Choroid plexus epithelial cell (primary cell): ENCODE results near the gene MAFG.

ENCODE experiments used
- DNase-seq: peaks from one replicate; pipeline ENCODE4 v3.0.0-alpha.2; 2010; ENCODE audit warnings: low read depth
- H3K4me3 ChIP-seq: 2 replicates; pipeline ENCODE4 v1.5.1; 2011; ENCODE audit warnings: low read depth, mild to moderate bottlenecking, control low read depth, low read length, moderate library complexity
- TF ChIP-seq, protein P1 (sequence below): conservative IDR thresholded peaks from 2 replicates; pipeline ENCODE4 v1.5.1; 2011; ENCODE audit warnings: low read depth, mild to moderate bottlenecking, control low read depth, inconsistent platforms, low read length, moderate library complexity

MAFG gene

DNA sequence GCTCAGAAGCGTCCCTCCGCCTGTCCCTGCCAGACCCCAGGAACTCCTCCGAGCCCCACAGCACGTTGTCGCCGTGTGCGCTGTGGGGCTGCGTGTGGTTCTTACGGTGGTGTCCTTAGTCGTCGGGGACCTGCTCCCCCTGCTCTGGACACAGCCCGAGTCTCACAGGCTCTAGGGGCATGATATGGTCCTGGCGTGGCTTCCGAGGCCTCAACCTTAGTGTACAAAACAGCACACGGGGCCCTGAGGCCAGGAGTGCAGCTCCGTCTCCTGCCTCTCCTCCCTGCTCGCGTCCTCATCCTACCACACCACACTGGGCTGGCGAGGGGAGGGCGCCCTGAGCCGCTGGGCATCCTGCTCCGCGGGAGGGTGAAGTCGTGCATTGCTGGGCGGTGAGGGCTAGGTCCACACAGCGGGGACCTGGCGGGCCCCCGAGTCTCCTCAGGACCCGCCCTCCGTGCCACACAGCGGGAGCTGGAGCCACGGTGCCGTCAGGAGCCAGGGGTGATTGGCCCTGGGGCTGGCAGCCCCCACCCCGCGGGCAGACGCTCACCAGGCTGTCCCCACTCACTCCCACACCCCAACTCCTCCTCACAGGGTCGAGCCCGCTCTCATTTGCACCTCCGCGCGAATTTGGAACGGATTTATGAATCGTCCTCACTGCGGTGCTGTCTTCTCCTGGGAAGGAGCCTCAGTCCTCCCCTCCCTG is 1.2 kb upstream of the MAFG start:
- DNase-seq: no peak
- H3K4me3 ChIP-seq: peak overlapping the region; percentile 77
- TF ChIP-seq, protein P1, sequence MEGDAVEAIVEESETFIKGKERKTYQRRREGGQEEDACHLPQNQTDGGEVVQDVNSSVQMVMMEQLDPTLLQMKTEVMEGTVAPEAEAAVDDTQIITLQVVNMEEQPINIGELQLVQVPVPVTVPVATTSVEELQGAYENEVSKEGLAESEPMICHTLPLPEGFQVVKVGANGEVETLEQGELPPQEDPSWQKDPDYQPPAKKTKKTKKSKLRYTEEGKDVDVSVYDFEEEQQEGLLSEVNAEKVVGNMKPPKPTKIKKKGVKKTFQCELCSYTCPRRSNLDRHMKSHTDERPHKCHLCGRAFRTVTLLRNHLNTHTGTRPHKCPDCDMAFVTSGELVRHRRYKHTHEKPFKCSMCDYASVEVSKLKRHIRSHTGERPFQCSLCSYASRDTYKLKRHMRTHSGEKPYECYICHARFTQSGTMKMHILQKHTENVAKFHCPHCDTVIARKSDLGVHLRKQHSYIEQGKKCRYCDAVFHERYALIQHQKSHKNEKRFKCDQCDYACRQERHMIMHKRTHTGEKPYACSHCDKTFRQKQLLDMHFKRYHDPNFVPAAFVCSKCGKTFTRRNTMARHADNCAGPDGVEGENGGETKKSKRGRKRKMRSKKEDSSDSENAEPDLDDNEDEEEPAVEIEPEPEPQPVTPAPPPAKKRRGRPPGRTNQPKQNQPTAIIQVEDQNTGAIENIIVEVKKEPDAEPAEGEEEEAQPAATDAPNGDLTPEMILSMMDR: no peak

GRCh38 chr17:81927152-81927652 is 333 bp downstream of the MAFG start:
- peak overlapping the region; percentile 77 for H3K4me3 ChIP-seq
- TF ChIP-seq, protein P1: no peak
- DNase-seq: no peak

DNA sequence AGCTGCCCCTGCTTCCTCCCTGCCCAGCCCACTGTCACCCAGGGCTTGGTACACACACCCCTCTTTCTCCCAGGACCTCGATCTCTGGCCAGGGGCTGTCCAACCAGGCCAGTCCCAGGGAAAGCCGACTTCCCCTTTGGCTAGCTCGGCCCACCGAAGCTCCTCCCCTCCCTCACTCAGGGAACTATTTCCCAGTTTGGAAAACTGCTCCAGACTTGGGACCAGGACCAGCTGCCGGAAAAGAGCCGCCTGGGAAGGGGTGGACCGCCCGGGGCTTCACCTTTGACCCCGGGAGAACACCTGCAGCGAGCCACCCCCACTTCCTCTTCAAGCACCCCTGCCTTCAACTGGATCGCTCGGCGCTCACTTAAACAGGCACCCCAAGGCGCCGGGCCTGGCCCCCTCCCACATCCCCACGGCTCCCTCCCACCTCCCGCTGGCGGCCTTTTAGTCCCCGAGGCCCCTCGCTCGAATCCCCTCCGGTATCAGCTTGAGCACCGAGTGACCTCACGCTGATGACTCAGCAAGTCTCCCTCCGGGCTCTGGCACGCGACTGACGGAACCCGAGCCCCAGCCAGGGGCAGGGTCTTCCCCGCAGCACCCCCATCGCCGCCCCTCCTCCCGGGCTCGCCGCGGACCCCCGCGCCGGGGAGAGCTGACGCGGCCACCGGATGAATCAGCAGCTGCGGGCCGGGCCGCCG is 934 bp downstream of the MAFG start:
- peak; percentile 64 for DNase-seq
- TF ChIP-seq, protein P1: no peak
- H3K4me3 ChIP-seq: peak overlapping the region; percentile 77

GRCh38 chr17:81925860-81926450 is 1.6 kb downstream of the MAFG start:
- TF ChIP-seq, protein P1: no peak
- H3K4me3 ChIP-seq: peak overlapping the region; percentile 77
- no peak for DNase-seq

DNA sequence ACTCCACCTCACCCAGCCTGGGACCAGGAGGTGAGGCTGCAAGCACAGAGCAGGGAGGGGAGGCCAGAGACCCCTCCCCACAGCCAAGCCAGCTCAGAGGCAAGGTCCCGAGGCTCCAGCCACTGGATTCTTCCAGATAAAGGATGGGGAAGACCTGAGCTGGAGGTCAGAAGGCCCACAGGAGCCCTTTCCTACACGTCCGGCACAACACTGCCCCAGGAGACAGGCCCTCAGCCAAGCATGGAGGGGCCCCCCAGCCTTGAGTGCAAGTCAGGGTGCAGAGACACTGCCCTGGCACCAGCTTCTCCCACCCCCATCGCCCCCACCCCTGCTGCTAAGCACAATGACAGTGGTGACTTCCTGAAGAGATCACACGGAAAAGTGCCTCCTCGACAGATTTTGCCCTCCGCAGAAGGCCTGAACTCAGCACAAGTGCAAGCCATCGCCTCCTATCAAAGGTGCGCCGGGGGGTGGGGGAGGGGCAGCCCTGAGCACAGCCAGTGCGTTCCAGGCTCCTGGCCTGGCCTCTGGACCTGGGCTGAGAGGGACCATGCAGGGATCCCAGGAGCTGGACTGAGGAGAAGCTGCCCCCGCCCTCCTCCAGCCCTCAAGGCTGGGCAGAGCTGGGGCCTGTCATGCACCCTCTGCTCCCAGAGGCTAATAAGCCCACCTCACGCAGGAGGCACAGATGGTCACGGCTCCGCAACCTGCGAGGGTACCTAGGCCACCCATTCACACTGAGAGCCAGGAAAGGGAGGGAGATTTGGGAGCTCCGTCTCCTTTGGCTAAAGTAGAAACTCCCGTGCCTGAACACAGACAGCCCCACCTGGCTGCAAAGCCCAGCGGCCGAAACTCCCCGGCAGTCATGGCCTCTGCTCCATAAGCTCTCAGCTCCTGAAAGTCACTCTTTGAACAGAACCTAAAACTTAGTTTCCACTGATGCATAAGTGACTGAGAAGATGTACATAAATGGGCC is 2.7 kb downstream of the MAFG start:
- no peak for DNase-seq
- H3K4me3 ChIP-seq: no peak overlapping the region
- TF ChIP-seq, protein P1: no peak
